ENCODE measurements around the gene KLF3. TPM values are rescaled to one million over a fixed set of nuclear protein-coding genes. Genes with fewer than 3 reads are reported as not detected.

KLF3 gene
- total RNA-seq, 1 donor from 2014 or later, result 58.0 TPM

DNA sequence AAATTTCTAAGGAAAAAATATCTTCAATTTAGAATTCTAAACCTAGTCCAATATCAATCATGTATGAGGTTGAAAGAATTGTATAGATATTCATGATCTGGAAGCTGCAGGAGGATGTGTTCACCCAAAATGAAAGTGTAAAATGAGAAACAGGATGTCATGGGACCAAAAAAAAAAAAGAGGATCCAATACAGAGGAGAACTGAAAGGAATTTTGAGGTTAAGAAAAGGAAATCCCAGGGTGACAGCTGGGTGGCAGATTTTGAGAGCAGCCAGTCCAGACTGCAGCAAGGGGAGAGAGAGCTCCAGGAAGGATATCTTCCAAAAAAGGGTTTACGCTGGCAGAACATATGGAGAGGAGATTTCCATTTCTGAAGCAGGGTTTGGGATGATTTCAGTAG is 79.9 kb downstream of the KLF3 start:
- H3K4me1 ChIP-seq, result no peaks in the 10 kb centered on the region
- no peak overlapping the region for H3K27ac ChIP-seq
- TF ChIP-seq, protein P1, sequence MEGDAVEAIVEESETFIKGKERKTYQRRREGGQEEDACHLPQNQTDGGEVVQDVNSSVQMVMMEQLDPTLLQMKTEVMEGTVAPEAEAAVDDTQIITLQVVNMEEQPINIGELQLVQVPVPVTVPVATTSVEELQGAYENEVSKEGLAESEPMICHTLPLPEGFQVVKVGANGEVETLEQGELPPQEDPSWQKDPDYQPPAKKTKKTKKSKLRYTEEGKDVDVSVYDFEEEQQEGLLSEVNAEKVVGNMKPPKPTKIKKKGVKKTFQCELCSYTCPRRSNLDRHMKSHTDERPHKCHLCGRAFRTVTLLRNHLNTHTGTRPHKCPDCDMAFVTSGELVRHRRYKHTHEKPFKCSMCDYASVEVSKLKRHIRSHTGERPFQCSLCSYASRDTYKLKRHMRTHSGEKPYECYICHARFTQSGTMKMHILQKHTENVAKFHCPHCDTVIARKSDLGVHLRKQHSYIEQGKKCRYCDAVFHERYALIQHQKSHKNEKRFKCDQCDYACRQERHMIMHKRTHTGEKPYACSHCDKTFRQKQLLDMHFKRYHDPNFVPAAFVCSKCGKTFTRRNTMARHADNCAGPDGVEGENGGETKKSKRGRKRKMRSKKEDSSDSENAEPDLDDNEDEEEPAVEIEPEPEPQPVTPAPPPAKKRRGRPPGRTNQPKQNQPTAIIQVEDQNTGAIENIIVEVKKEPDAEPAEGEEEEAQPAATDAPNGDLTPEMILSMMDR (IDR thresholded peaks at IDR 0.05), result no peak
- ATAC-seq (peak in 1 of 2 donors; percentile 24), DNase-seq (no peak)
- H3K36me3 ChIP-seq, result no peaks in the 10 kb centered on the region
- H3K9me3 ChIP-seq, result no peaks in the 10 kb centered on the region
- H3K27me3 ChIP-seq (ENCODE audit: low read depth), result no peaks in the 10 kb centered on the region
- intact Hi-C loops (cut with DNase I), result no loop called here
- H3K4me3 ChIP-seq, result no peak overlapping the region

DNA sequence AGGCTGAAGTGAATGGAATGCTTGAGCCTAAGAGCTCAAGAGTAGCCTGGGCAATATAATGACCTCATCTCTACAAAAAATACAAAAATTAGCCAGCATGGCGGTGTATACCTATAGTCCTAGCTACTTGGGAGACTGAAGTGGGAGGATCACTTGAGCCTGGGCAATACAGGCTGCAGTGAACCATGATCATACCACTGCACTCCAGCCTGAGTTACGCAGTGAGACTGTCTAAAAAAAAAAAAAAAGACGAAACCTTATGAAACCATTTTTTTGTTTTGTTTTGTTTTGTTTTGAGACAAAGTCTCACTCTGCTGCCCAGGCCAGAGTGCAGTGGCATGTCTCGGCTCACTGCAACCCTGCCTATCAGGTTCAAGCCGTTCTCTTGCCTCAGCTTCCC is 81.9 kb downstream of the KLF3 start:
- DNase-seq, result no peak
- no peak overlapping the region for H3K27ac ChIP-seq
- TF ChIP-seq, protein P1 (IDR thresholded peaks at IDR 0.05), result no peak

DNA sequence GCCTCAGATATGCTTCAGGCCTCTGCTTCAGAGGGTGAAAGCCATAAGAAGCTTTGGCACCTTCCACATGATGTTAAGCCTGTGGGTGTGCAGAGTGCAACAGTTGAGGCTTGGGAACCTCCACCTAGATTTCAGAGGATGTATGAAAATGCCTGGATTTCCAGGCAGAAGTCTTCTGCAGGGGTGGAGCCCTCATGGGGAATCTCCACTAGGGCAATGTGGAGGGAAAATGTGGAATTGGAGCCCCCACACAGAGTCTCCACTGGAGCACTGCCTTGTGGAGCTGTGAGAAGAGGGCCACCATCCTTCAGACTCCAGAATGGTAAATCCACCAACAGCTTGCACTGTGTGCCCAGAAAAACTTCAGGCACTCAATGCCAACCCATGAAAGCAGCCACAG is 83.6 kb downstream of the KLF3 start:
- Histone ChIP-seq H3K4me3 (no peak overlapping the region), H3K36me3 (no peaks in the 10 kb centered on the region), H3K27me3 (ENCODE audit: low read depth) (no peaks in the 10 kb centered on the region), H3K27ac (no peak overlapping the region), H3K4me1 (peaks cover 10% of the 10 kb centered on the region), H3K9me3 (no peaks in the 10 kb centered on the region)
- intact Hi-C loops (cut with DNase I), result no loop called here
- ATAC-seq (no peak), DNase-seq (no peak)
- TF ChIP-seq, protein P1 (IDR thresholded peaks at IDR 0.05), result no peak

More for the DNA sequence above, 81.9 kb downstream of the KLF3 start:
- Histone ChIP-seq H3K36me3 (no peaks in the 10 kb centered on the region), H3K9me3 (no peaks in the 10 kb centered on the region), H3K27me3 (ENCODE audit: low read depth) (no peaks in the 10 kb centered on the region), H3K4me3 (no peak overlapping the region), H3K4me1 (no peaks in the 10 kb centered on the region)
- intact Hi-C loops (cut with DNase I), result no loop called here
- no peak for ATAC-seq

DNA sequence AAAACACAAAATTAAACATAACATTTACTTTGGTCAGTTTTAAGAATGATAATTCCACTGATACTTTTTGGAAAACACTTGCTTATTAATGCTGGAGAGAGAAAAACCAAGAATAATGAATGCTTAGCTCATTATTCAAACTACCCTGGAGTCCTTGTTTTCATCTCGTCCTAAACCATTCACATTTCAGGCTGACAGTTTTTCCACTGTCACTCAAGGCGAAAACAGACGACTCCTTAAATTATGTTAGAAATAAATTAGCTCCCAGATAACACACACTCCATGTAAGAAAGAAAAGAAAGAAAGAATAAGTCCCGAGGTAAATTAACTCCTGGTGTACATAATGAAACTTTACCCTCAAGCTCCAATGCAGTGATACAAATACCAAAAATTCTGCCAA is 85.3 kb downstream of the KLF3 start:
- intact Hi-C loops (cut with DNase I), result no loop called here
- TF ChIP-seq, protein P1 (IDR thresholded peaks at IDR 0.05), result no peak
- H3K9me3 ChIP-seq, result no peaks in the 10 kb centered on the region
- ATAC-seq (no peak), DNase-seq (no peak)
- H3K36me3 ChIP-seq, result no peaks in the 10 kb centered on the region
- H3K27ac ChIP-seq, result no peak overlapping the region
- no peak overlapping the region for H3K4me3 ChIP-seq
- peaks cover 11% of the 10 kb centered on the region for H3K4me1 ChIP-seq
- H3K27me3 ChIP-seq (ENCODE audit: low read depth), result no peaks in the 10 kb centered on the region

Other genes starting within 250 kb of the KLF3 start
- gene TLR10, start 118.8 kb downstream of the KLF3 start, total RNA-seq, result 1.2 TPM
- gene TLR1, start 140.6 kb downstream of the KLF3 start, total RNA-seq, result 35.3 TPM
- gene TLR6, start 192.6 kb downstream of the KLF3 start, total RNA-seq, result 12.4 TPM
- gene FAM114A1, start 203.6 kb downstream of the KLF3 start, total RNA-seq, result 41.6 TPM